CD4-positive, alpha-beta T cell treated with Interleukin-17A for 1 hour (primary cell): ENCODE results near the gene SEMA3F.
"Not testable (repeated sequence)": the region's sequence is repeated elsewhere in the genome, so short reads cannot be mapped to it uniquely, and the experiment has no call there.

ENCODE experiments used
- DNase-seq: peaks from one replicate; pipeline ENCODE4 v3.0.0-alpha.2; 2020

The SEMA3F gene

GRCh38 chr3:50212971-50213370 lies 57.8 kb downstream of the SEMA3F start:
- DNase-seq: no peak

DNA sequence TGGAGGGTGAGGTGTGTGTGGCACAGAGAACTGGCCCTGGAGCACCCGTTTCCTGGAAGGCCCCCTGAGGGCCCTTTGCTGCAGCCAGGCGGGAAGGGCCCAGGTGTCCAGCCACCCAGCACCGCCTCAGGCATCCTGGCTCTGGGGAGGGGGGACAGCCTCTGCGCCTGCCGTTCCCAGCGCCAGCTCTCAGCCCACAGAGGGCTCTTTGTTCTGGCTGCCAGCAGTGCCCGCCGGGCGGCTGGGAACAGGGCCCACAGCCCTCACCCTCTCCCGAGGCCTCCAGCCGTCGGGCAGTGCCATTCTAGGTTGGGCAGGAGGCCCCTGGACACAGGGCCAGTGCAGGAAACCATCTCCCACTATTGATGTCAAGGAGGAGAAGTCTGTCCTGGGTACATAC lies 58.2 kb downstream of the SEMA3F start:
- DNase-seq: no peak

- no peak for DNase-seq
These were observed 59.7 kb downstream of the SEMA3F start for GRCh38 chr3:50214824-50215223.

DNA sequence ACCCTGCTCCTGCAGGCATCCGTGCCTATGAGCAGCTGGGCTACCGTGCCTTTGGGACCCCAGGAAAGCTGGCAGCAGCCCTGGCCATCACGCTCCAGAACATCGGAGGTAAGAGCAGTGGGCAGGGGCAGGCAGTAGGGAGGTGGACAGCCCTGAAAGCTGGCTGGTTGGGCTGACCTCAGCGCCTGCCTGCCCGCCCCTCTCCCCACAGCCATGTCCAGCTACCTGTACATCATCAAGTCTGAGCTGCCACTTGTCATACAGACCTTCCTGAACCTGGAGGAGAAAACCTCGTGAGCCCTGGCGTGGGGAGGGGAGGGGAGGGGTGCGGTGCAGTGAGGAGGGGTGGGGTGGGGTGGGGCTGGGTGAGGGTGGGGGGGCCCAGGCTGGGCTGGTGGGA lies 60.4 kb downstream of the SEMA3F start:
- no peak for DNase-seq

DNA sequence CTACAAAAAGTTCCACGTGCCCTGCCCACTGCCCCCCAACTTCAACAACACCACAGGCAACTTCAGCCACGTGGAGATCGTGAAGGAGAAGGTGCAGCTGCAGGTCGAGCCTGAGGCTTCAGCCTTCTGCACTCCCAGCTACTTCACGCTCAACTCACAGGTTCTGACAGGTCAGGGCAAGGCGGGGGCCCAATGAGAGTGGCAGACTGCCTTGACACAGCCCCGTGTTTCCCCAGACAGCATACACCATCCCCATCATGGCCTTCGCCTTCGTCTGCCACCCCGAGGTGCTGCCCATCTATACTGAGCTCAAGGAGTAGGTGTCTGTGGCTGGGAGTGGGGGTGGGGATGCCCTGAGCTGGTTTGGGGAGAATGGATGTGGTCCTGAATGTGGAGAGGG lies 62.6 kb downstream of the SEMA3F start:
- DNase-seq: no peak

GRCh38 chr3:50218448-50218847 lies 63.3 kb downstream of the SEMA3F start:
- DNase-seq: no peak

GRCh38 chr3:50219285-50219684 lies 64.2 kb downstream of the SEMA3F start:
- no peak for DNase-seq

GRCh38 chr3:50220109-50220508 lies 65.0 kb downstream of the SEMA3F start:
- no peak for DNase-seq

- no peak for DNase-seq
These were observed 65.9 kb downstream of the SEMA3F start for GRCh38 chr3:50221051-50221410.

DNA sequence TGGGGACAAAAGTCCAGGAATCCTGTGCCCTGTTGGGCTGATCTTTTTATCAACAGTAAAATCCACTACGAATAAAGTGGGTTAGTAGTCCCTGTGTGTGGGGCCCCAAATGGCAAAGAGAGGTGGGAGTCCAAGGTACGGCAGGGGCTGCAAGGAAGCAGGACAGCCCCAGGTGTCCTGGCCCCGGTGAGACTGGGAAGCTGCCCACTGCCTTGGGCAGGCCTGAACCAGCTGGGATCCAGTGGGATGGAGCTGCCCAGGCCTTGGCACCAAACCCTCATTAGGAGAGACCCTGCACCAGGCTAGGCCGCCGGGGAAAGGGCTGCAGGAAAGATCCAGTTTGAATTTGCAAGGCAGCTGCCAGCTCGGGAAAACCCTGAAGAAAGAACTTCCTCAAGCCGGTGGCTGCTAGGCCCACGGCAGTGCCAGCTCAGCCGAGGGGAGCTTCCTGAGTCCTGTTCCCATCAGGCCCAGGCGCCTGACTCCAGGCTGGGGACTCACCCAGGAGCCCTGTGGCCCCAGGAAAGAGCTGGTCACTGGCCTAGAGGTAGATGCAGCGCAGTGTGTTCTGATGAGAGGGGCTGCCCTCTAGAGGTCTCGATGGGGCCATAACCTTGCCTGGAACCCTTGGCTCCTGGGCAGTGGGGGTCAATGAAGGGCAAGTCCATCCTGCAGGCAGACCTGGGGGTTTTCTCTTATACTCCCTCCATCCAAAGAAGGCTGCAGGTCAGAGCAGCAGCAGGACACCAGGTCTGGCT lies 66.5 kb downstream of the SEMA3F start:
- DNase-seq: no peak

DNA sequence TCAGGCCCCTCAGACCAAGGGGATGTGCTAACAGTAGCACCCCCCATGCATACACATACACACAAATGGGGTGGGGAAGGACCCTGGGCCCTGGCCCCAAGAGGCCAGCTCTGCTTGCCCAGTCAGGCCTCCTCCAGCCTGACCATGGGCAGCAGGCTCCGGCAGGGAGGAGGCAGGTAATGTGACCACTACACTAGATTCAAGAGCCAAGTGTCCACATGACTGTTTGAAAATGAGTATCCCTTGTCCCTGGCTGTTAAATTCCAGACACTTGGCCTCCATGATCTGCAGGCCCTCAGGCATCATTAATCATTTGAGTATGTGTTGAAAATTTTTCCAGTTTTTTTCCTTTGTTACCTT lies 67.0 kb downstream of the SEMA3F start:
- DNase-seq: no peak

- no peak for DNase-seq
These were observed 69.5 kb downstream of the SEMA3F start for GRCh38 chr3:50224639-50225038.

GRCh38 chr3:50226888-50227389 lies 71.8 kb downstream of the SEMA3F start:
- DNase-seq: peak; percentile 48

DNA sequence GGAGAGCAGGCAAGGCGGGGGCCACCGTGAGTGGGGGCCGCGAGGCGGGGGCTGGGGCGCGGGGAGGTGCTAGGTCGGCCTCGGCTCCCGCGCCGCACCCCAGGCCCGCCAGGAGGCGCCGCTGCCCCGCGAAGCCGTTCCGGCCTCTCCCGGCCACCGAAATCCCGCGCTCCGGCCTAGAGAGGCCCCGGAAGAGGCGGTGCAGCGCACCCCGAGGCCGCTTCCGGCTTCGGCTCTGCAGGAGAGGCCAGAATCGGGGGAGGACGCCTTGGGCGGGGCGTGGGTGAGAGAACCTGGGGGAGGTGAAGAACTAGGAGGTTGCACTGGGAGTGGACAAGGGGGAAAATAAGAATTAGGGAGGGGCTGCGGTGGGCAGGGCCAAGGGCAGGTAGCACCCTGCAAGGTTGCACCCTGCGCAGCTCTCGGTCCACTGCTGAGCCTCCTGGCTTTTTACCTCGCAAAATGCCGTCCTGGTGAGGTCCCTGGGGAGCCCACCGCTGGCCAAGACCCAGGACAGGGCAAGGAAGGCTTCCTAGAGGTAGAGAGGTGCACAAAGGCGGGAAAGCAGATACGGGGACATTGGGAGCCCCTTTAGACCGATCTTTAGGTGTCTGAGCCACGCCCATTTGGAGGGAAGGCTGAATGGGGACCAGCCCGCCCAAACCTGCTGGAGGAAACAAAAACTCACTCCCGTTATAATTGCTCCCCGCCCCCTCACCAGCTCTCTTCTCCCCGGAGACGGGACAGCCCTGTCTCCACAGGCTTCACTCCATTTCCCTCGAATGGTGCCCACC lies 72.5 kb downstream of the SEMA3F start:
- DNase-seq: peak; percentile 92

DNA sequence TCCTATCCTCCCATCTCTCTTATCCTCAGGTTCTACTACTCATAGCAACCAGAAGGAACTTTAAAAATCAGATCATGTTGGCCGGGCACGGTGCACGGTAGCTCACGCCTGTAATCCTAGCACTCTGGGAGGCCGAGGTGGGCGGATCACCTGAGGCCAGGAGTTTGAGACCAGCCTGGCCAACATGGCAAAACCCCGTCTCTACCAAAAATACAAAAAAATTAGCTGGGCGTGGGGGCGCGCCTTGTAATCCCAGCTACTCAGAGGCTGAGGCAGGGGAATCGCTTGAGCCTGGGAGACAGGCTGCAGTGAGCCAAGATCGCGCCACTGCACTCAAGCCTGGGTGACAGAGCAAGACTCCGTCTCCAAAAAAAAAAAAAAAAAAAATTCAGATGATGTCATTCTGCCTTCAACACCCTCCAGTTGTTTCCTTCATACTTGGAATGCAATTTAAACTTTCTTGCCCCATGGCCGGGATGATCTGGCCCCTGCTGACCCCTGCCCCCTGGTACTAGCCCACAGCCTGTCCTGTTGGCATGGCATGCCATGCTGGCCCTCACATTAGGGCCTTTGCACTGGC lies 73.2 kb downstream of the SEMA3F start:
- not testable (repeated sequence) for DNase-seq

DNA sequence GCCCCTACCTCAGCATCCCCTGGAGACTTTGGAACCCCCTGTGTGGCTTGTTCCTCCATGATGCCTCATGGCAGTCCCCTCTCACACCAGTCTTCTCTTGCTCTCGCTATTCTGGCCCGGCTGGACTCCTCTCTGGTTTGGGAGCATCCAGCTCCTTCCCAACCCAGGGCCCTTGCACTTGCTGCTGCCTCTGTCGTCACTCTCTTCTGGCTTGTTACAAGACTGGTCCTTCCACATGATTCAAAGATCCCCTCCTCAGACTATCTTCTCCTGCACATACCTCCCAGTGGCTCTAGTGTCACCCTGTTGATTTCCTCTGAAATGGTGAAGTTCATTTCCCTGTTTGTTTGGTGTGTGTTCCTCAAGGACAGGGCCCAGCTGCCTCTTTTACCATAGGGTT lies 74.4 kb downstream of the SEMA3F start:
- no peak for DNase-seq

DNA sequence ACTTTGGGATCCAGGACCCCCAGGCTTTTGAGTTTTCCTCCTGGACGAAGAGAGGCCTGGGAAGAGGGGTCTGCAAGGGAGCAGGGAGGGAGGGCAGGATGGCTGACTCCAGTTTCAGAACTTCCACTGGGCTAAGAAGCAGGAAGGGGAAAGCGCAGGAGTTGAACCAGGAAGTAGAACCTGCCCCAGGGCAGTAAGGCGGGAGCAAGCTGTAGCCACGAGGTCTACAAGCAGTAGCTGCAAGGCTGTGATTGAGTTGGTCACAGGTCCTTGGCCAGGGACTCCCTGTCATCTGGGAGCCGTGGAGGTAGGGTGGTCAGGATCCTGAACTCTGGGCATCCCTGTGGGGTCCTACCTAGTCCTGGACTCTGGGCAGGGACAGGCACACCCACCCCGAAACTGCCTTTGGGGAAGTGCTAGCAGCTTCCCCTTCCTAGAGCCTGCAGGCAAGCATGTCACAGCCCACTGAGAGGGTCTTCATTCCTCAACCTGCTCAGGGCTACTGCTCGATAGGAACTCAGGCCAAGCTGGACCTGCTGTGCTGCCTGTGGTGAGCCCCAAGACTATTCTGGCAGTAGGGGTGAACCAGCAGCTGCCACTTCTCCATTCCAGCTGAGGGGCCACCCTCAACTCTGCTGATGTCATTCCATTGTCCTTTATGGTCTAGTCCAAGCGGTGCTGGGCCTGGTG lies 75.1 kb downstream of the SEMA3F start:
- DNase-seq: no peak

GRCh38 chr3:50230794-50231125 lies 75.6 kb downstream of the SEMA3F start:
- DNase-seq: no peak

- DNase-seq: no peak
These were observed 76.5 kb downstream of the SEMA3F start for GRCh38 chr3:50231581-50231980.

GRCh38 chr3:50232303-50232702 lies 77.2 kb downstream of the SEMA3F start:
- no peak for DNase-seq

GRCh38 chr3:50233176-50233575 lies 78.1 kb downstream of the SEMA3F start:
- no peak for DNase-seq

DNA sequence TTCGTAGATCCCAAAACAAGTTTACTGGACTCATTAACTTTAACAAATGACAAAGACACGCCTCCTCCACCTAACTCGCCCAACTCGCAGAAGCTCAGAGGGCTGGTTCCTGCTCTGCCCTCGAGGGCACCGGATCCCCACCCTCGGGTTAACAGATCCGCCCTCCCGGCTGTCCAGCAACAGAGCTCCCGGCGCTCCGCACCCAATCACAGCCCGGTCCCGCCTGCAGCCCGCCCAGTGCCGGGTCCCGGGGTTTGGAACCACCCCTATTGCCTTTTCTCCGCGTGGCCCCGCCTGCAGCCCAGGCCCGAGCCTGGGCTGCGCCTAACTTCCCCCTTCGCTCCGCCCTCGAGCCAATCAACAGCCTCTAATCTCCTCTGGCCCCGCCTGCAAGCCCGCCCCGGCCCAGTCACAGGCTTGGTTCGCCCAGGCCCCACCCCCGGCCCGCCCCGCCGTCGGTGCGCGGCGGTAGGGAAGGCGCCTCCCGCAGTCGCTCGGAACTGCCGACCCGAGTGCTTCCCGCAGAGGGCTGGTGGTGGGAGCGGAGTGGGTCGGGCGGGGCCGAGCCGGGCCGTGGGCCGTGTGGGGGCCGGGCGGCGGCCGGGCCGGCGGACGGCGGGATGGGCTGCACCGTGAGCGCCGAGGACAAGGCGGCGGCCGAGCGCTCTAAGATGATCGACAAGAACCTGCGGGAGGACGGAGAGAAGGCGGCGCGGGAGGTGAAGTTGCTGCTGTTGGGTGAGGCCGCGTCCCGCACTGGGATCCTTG lies 80.8 kb downstream of the SEMA3F start, which contains the start of gene GNAI2:
GNAI2 (plus strand) TSS at position 489 of the 768 bp plus-strand sequence; CDS start at position 621, 132 bp downstream.
- DNase-seq: peak; percentile 99
